ENCODE data around the gene RBBP4. TPM values are rescaled to one million over a fixed set of nuclear protein-coding genes. Genes with fewer than 3 reads are reported as not detected.
"Not testable (repeated sequence)": the region's sequence is repeated elsewhere in the genome, so short reads cannot be mapped to it uniquely, and the experiment has no call there.

The RBBP4 gene
- total RNA-seq, 3 donors from 2014 or later = 120 to 156 (median 136) TPM

- intact Hi-C loops (cut with DNase I, micrococcal nuclease) = no loop called here
Observed at GRCh38 chr1:32622806-32623681, 28.0 kb upstream of the RBBP4 start.

GRCh38 chr1:32623775-32624174, 27.2 kb upstream of the RBBP4 start:
- intact Hi-C loops (cut with DNase I, micrococcal nuclease) = no loop called here
- no peak for TF ChIP-seq CTCF (IDR thresholded peaks at IDR 0.05)
- Histone ChIP-seq H3K36me3 (ENCODE audit: low read depth) (no peaks in the 10 kb centered on the region), H3K4me3 (no peak overlapping the region), H3K9me3 (no peaks in the 10 kb centered on the region), H3K4me1 (ENCODE audit: low read depth) (no peaks in the 10 kb centered on the region)
- DNase-seq (no peak), ATAC-seq (no peak)

More at GRCh38 chr1:32622806-32623681, 28.0 kb upstream of the RBBP4 start:
- no peaks in the 10 kb centered on the region for H3K9me3 ChIP-seq
- TF ChIP-seq CTCF (IDR thresholded peaks at IDR 0.05) = no peak
- ATAC-seq = no peak
- no peak for DNase-seq
- no peaks in the 10 kb centered on the region for H3K4me1 ChIP-seq (ENCODE audit: low read depth)
- no peak overlapping the region for H3K4me3 ChIP-seq
- H3K36me3 ChIP-seq (ENCODE audit: low read depth) = no peaks in the 10 kb centered on the region

- intact Hi-C loops (cut with DNase I, micrococcal nuclease) = no loop called here
- no peak overlapping the region for H3K4me3 ChIP-seq
- H3K9me3 ChIP-seq = no peaks in the 10 kb centered on the region
- no peaks in the 10 kb centered on the region for H3K36me3 ChIP-seq (ENCODE audit: low read depth)
- DNase-seq (no peak), ATAC-seq (no peak)
- no peak for TF ChIP-seq CTCF (IDR thresholded peaks at IDR 0.05)
- no peaks in the 10 kb centered on the region for H3K4me1 ChIP-seq (ENCODE audit: low read depth)
Observed at GRCh38 chr1:32626176-32626575, 24.8 kb upstream of the RBBP4 start.

- no peak overlapping the region for H3K4me3 ChIP-seq
- H3K36me3 ChIP-seq (ENCODE audit: low read depth) = no peaks in the 10 kb centered on the region
- no peak for TF ChIP-seq CTCF (IDR thresholded peaks at IDR 0.05)
- peak; percentile 45 for ATAC-seq
- peak in 1 of 3 donors; percentile 8 for DNase-seq
- H3K4me1 ChIP-seq (ENCODE audit: low read depth) = no peaks in the 10 kb centered on the region
- no peaks in the 10 kb centered on the region for H3K9me3 ChIP-seq
- intact Hi-C loops (cut with DNase I, micrococcal nuclease) = no loop called here
Observed at GRCh38 chr1:32627596-32628162, 23.3 kb upstream of the RBBP4 start.

GRCh38 chr1:32630173-32630572, 20.8 kb upstream of the RBBP4 start:
- H3K4me1 ChIP-seq (ENCODE audit: low read depth); ATAC-seq; H3K36me3 ChIP-seq (ENCODE audit: low read depth); H3K4me3 ChIP-seq; H3K9me3 ChIP-seq; intact Hi-C loops (cut with DNase I, micrococcal nuclease); DNase-seq: not testable (repeated sequence)

GRCh38 chr1:32632829-32633228, 18.2 kb upstream of the RBBP4 start:
- Histone ChIP-seq H3K4me3 (no peak overlapping the region), H3K9me3 (no peaks in the 10 kb centered on the region), H3K36me3 (ENCODE audit: low read depth) (no peaks in the 10 kb centered on the region), H3K4me1 (ENCODE audit: low read depth) (no peaks in the 10 kb centered on the region)
- intact Hi-C loops (cut with DNase I, micrococcal nuclease) = no loop called here
- no peak for TF ChIP-seq CTCF (IDR thresholded peaks at IDR 0.05)
- ATAC-seq (no peak), DNase-seq (no peak)
